Measurements from ENCODE around the gene PPP2R2D. TPM values are rescaled to one million over a fixed set of nuclear protein-coding genes. Genes with fewer than 3 reads are reported as not detected.
A peak's percentile ranks its signal among the peaks of the same experiment; 100 is the strongest.

Gene PPP2R2D
- total RNA-seq, 2 donors from 2014 or later: 32.5 to 40.7 TPM

GRCh38 chr10:131921184-131921583, 20.4 kb downstream of the PPP2R2D start:
- Mint-ChIP-seq H3K4me1 (ENCODE audit: low read depth) (peaks cover 72% of the 10 kb centered on the region), H3K36me3 (ENCODE audit: insufficient read depth in 2 of 2) (peaks cover 35 to 54% of the 10 kb centered on the region in 2 donors)

GRCh38 chr10:131923038-131923756, 22.4 kb downstream of the PPP2R2D start:
- Mint-ChIP-seq H3K4me3 (no peak overlapping the region), H3K27me3 (ENCODE audit: low read depth) (no peaks in the 10 kb centered on the region), H3K36me3 (ENCODE audit: insufficient read depth in 2 of 2) (peaks cover 23 to 37% of the 10 kb centered on the region in 2 donors), H3K27ac (no peak overlapping the region), H3K9me3 (peaks cover 10 to 16% of the 10 kb centered on the region in 2 donors), H3K4me1 (ENCODE audit: low read depth) (peaks cover 77% of the 10 kb centered on the region)
- ATAC-seq (replicated peaks in 1 of 2) (no peak), DNase-seq (no peak)

More at GRCh38 chr10:131921184-131921583, 20.4 kb downstream of the PPP2R2D start:
- Mint-ChIP-seq H3K27ac (no peak overlapping the region), H3K27me3 (ENCODE audit: low read depth) (no peaks in the 10 kb centered on the region), H3K9me3 (peaks cover 16 to 27% of the 10 kb centered on the region in 2 donors), H3K4me3 (peak overlapping the region in 1 of 2 donors; percentile 15)
- DNase-seq (no peak), ATAC-seq (replicated peaks in 1 of 2) (no peak)

DNA sequence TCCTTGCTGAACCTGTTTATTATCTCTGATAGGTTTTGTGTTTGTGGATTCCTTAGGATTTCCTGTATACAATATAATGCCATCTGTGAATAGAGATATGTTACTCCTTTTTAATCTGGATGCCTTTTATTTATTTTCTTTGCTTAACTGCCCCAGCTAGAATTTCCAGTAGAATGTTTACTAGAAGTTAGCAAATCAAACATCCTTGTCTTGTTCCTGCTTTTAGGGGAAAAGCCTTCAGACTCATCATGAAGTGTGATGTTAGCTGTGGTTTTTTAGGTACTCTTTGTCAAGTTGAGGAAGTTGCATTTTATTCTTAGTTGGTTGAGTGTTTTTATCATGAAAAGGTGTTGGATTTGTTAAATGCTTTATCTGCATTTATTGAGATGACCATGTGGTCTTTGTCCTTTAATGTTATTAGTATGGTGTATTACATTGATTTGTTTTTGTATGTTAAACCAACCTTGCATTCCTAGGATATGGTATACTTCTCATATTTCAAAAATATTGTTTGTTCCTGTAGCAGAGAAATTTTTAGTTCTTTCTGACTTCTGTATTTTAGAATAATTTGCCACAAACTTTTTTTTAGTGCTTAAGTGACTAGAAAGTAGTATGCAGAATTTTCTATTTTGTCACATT, 24.3 kb downstream of the PPP2R2D start:
- peaks cover 2 to 5% of the 10 kb centered on the region in 2 donors for H3K9me3 Mint-ChIP-seq
- ATAC-seq (replicated peaks in 1 of 2) (no peak), DNase-seq (no peak)
- H3K4me3 Mint-ChIP-seq: peak overlapping the region in 1 of 2 donors; percentile 24
- peak overlapping the region; percentile 58 for H3K27ac Mint-ChIP-seq
- H3K4me1 Mint-ChIP-seq (ENCODE audit: low read depth): peaks cover 77% of the 10 kb centered on the region
- H3K27me3 Mint-ChIP-seq (ENCODE audit: low read depth): no peaks in the 10 kb centered on the region
- H3K36me3 Mint-ChIP-seq (ENCODE audit: insufficient read depth in 2 of 2): peaks cover 7 to 20% of the 10 kb centered on the region in 2 donors

DNA sequence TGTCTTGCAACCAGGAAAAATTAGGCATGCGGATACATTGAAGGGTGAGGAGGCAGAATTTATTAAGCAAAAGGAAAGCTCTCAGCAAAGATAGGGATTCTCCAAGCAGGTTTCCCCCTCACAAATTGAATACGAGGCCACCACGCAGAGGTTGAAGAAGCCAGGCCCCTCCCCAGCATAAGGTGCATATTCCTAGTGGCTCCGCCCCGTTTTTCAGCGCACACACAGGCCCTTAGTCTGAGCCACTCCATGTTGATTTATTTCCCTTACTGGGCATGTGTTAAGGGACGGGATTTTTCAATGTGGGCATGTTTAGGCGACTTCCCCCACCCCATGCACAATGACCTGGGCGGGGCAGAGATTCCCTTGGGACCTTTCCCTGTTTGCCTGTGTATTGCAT, 24.9 kb downstream of the PPP2R2D start:
- ATAC-seq (replicated peaks in 1 of 2): no peak
- no peaks in the 10 kb centered on the region for H3K27me3 Mint-ChIP-seq (ENCODE audit: low read depth)
- peaks cover 0 to 4% of the 10 kb centered on the region in 2 donors for H3K9me3 Mint-ChIP-seq
- H3K36me3 Mint-ChIP-seq (ENCODE audit: insufficient read depth in 2 of 2): peaks cover 5 to 18% of the 10 kb centered on the region in 2 donors
- no peak overlapping the region for H3K4me3 Mint-ChIP-seq
- peaks cover 77% of the 10 kb centered on the region for H3K4me1 Mint-ChIP-seq (ENCODE audit: low read depth)
- H3K27ac Mint-ChIP-seq: no peak overlapping the region
- DNase-seq: no peak

GRCh38 chr10:131926253-131926652, 25.4 kb downstream of the PPP2R2D start:
- DNase-seq (no peak), ATAC-seq (replicated peaks in 1 of 2) (no peak)
- Mint-ChIP-seq H3K27ac (no peak overlapping the region), H3K4me3 (no peak overlapping the region), H3K36me3 (ENCODE audit: insufficient read depth in 2 of 2) (peaks cover 5 to 16% of the 10 kb centered on the region in 2 donors), H3K27me3 (ENCODE audit: low read depth) (no peaks in the 10 kb centered on the region), H3K9me3 (peaks cover 0 to 4% of the 10 kb centered on the region in 2 donors), H3K4me1 (ENCODE audit: low read depth) (peaks cover 77% of the 10 kb centered on the region)

GRCh38 chr10:131926743-131927595, 26.2 kb downstream of the PPP2R2D start:
- DNase-seq (no peak), ATAC-seq (replicated peaks in 1 of 2) (no peak)
- Mint-ChIP-seq H3K27me3 (ENCODE audit: low read depth) (no peaks in the 10 kb centered on the region), H3K4me3 (peak overlapping the region; percentile 3 to 29), H3K4me1 (ENCODE audit: low read depth) (peaks cover 74% of the 10 kb centered on the region), H3K9me3 (peaks cover 0 to 4% of the 10 kb centered on the region in 2 donors), H3K36me3 (ENCODE audit: insufficient read depth in 2 of 2) (peaks cover 5 to 16% of the 10 kb centered on the region in 2 donors), H3K27ac (no peak overlapping the region)

GRCh38 chr10:131928248-131929095, 27.7 kb downstream of the PPP2R2D start:
- H3K9me3 Mint-ChIP-seq: no peaks in the 10 kb centered on the region
- ATAC-seq (replicated peaks in 1 of 2) (peak; percentile 88), DNase-seq (peak; percentile 68 to 75)
- no peaks in the 10 kb centered on the region for H3K27me3 Mint-ChIP-seq (ENCODE audit: low read depth)
- peaks cover 67% of the 10 kb centered on the region for H3K4me1 Mint-ChIP-seq (ENCODE audit: low read depth)
- peak overlapping the region; percentile 70 to 72 for H3K4me3 Mint-ChIP-seq
- peak overlapping the region; percentile 45 for H3K27ac Mint-ChIP-seq
- H3K36me3 Mint-ChIP-seq (ENCODE audit: insufficient read depth in 2 of 2): peaks cover 4 to 12% of the 10 kb centered on the region in 2 donors

DNA sequence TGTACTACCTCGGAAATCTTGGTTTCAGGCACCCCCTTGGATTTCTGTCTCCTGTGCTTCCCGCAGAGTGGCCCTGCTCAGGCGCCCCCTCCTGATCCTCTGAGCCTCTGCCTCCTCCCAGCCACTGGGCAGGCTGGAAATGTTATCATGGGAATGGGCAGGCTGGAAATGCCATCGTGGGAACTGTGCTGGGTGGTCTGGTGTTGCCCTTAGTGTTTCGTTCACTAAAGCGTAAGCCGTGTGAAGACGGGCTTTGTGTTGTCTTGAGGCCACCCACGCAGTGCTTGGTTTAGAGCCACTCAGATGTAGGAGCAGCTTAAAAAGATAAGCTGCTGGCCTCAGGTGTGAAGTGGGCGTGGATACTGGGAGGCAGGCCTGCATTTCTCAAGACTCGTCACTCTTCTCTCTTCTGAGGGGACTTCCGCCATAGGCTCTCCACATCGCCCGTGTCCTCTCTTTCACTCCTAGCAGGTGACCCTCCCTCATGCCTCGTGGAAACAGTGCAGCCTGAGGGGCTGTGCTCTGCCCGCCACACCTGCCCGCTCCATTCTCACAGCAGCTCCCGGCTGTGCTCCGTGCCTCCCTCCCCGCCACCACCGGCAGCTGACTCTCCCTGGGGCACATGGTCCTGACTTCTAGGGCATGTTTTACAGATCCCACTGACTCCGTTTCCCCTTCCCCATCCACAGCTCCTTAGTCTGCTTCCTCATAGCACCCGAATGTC, 28.5 kb downstream of the PPP2R2D start:
- peak overlapping the region; percentile 44 to 55 for H3K4me3 Mint-ChIP-seq
- ATAC-seq (replicated peaks in 1 of 2) (no peak), DNase-seq (no peak)
- no peak overlapping the region for H3K27ac Mint-ChIP-seq
- H3K27me3 Mint-ChIP-seq (ENCODE audit: low read depth): no peaks in the 10 kb centered on the region
- H3K4me1 Mint-ChIP-seq (ENCODE audit: low read depth): peaks cover 70% of the 10 kb centered on the region
- H3K9me3 Mint-ChIP-seq: no peaks in the 10 kb centered on the region
- H3K36me3 Mint-ChIP-seq (ENCODE audit: insufficient read depth in 2 of 2): peaks cover 4 to 12% of the 10 kb centered on the region in 2 donors

GRCh38 chr10:131930150-131930549, 29.3 kb downstream of the PPP2R2D start:
- H3K4me1 Mint-ChIP-seq (ENCODE audit: low read depth): peaks cover 68% of the 10 kb centered on the region
- no peak for DNase-seq
- H3K36me3 Mint-ChIP-seq (ENCODE audit: insufficient read depth in 2 of 2): peaks cover 2 to 6% of the 10 kb centered on the region in 2 donors
- no peak for ATAC-seq (replicated peaks in 1 of 2)
- peak overlapping the region in 1 of 2 donors; percentile 44 for H3K4me3 Mint-ChIP-seq
- no peak overlapping the region for H3K27ac Mint-ChIP-seq
- no peaks in the 10 kb centered on the region for H3K9me3 Mint-ChIP-seq
- H3K27me3 Mint-ChIP-seq (ENCODE audit: low read depth): no peaks in the 10 kb centered on the region

DNA sequence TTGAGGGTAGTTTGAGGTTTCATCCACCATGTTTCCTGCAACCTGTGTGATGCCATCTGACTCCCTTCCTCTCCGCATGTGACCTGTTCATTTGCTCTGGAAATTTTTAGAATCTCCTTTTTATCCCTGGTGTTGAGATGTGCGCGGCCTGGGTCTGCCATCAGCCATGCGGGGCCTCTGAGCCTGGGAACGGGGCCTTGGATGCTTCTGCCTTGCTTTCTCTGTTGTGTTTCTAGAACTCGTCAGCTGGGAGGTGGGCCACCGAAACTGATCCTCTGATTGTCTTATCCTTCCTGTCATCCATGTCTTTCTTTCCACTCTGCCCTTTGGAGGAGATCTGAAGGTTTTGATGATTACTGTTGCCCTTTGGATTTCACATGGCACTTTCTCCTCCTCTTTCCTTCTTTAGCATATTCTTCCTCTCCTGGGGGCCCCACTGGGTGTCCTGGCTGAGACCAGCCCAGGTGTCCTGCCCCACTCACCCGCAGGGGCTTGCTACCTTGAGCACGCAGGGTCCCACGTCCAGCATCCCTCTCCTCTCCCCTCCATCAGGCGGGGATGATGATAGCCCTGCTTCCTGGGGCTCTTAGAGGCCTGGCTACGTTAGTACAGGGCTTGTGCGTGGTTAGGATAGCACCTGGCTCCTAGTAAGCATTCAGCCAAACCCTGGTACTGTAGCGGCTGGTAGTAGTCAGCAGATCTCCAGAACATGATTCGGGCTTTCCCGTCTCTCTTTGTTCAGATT, 29.9 kb downstream of the PPP2R2D start:
- ATAC-seq (replicated peaks in 1 of 2) (no peak), DNase-seq (no peak)
- H3K27me3 Mint-ChIP-seq (ENCODE audit: low read depth): no peaks in the 10 kb centered on the region
- H3K36me3 Mint-ChIP-seq (ENCODE audit: insufficient read depth in 2 of 2): peaks cover 1% of the 10 kb centered on the region in 2 donors
- H3K4me1 Mint-ChIP-seq (ENCODE audit: low read depth): peaks cover 65% of the 10 kb centered on the region
- no peak overlapping the region for H3K4me3 Mint-ChIP-seq
- H3K27ac Mint-ChIP-seq: no peak overlapping the region
- H3K9me3 Mint-ChIP-seq: no peaks in the 10 kb centered on the region

GRCh38 chr10:131931981-131932380, 31.2 kb downstream of the PPP2R2D start:
- Mint-ChIP-seq H3K9me3 (no peaks in the 10 kb centered on the region), H3K4me3 (no peak overlapping the region), H3K27me3 (ENCODE audit: low read depth) (no peaks in the 10 kb centered on the region), H3K27ac (no peak overlapping the region), H3K36me3 (ENCODE audit: insufficient read depth in 2 of 2) (peaks cover 1% of the 10 kb centered on the region in 2 donors), H3K4me1 (ENCODE audit: low read depth) (peaks cover 57% of the 10 kb centered on the region)
- DNase-seq (no peak), ATAC-seq (replicated peaks in 1 of 2) (no peak)

All from activated T-cell treated with anti-CD3 and anti-CD28 coated beads, Interleukin-2, amount 50 U/mL, for 72 hours (primary cell).